ENCODE results near the gene PDE3A. TPM values are rescaled to one million over a fixed set of nuclear protein-coding genes. Genes with fewer than 3 reads are reported as not detected.

The PDE3A gene
- total and polyA plus RNA-seq, 3 donors from 2014 or later, result 1.6 to 4.8 (median 2.7) TPM

- Histone ChIP-seq H3K4me1 (no peaks in the 10 kb centered on the region), H3K4me3 (no peak overlapping the region), H3K36me3 (ENCODE audit: low read depth, missing control alignments) (no peaks in the 10 kb centered on the region), H3K27ac (no peak overlapping the region), H3K9me3 (no peaks in the 10 kb centered on the region), H3K27me3 (no peaks in the 10 kb centered on the region)
- intact Hi-C loops (cut with DNase I; ENCODE audit: low total_unique reads), result no loop called here
- WGBS, 2 donors, result 88 to 90% methylated on average over 3 of the region's 3 CpGs
- DNase-seq, result no peak
- TF ChIP-seq CTCF (IDR thresholded peaks at IDR 0.05), result no peak
Observed at GRCh38 chr12:20507056-20507455, 138.7 kb downstream of the PDE3A start.

- WGBS, 2 donors, result 80 to 81% methylated on average over 4 of the region's 4 CpGs
Observed at GRCh38 chr12:20507711-20508110, 139.4 kb downstream of the PDE3A start.

GRCh38 chr12:20508359-20508758 lies 140.0 kb downstream of the PDE3A start:
- no peaks in the 10 kb centered on the region for H3K27me3 ChIP-seq
- TF ChIP-seq CTCF (IDR thresholded peaks at IDR 0.05), result no peak
- no peak for TF ChIP-seq POLR2A (IDR thresholded peaks at IDR 0.05)

More at GRCh38 chr12:20507711-20508110, 139.4 kb downstream of the PDE3A start:
- no peak for DNase-seq
- Histone ChIP-seq H3K4me3 (no peak overlapping the region), H3K27me3 (no peaks in the 10 kb centered on the region), H3K9me3 (no peaks in the 10 kb centered on the region), H3K4me1 (no peaks in the 10 kb centered on the region), H3K36me3 (ENCODE audit: low read depth, missing control alignments) (no peaks in the 10 kb centered on the region), H3K27ac (no peak overlapping the region)
- no peak for TF ChIP-seq POLR2A (IDR thresholded peaks at IDR 0.05)
- no peak for TF ChIP-seq CTCF (IDR thresholded peaks at IDR 0.05)
- intact Hi-C loops (cut with DNase I; ENCODE audit: low total_unique reads), result no loop called here

GRCh38 chr12:20508962-20509361 lies 140.6 kb downstream of the PDE3A start:
- WGBS, 2 donors, result 95 to 96% methylated on average over 5 of the region's 5 CpGs
- no peaks in the 10 kb centered on the region for H3K36me3 ChIP-seq (ENCODE audit: low read depth, missing control alignments)
- H3K4me1 ChIP-seq, result no peaks in the 10 kb centered on the region
- H3K4me3 ChIP-seq, result no peak overlapping the region
- intact Hi-C loops (cut with DNase I; ENCODE audit: low total_unique reads), result no loop called here
- no peak overlapping the region for H3K27ac ChIP-seq
- H3K9me3 ChIP-seq, result no peaks in the 10 kb centered on the region
- no peaks in the 10 kb centered on the region for H3K27me3 ChIP-seq
- no peak for DNase-seq
- TF ChIP-seq CTCF (IDR thresholded peaks at IDR 0.05) (no peak), POLR2A (IDR thresholded peaks at IDR 0.05) (no peak)

More at GRCh38 chr12:20508359-20508758, 140.0 kb downstream of the PDE3A start:
- H3K9me3 ChIP-seq, result no peaks in the 10 kb centered on the region
- 93% methylated on average over 4 of the region's 4 CpGs for WGBS, 2 donors
- intact Hi-C loops (cut with DNase I; ENCODE audit: low total_unique reads), result no loop called here
- H3K36me3 ChIP-seq (ENCODE audit: low read depth, missing control alignments), result no peaks in the 10 kb centered on the region
- no peak overlapping the region for H3K27ac ChIP-seq
- no peak overlapping the region for H3K4me3 ChIP-seq
- no peak for DNase-seq
- H3K4me1 ChIP-seq, result no peaks in the 10 kb centered on the region

- 81 to 94% methylated on average over 1 of the region's 1 CpG for WGBS, 2 donors
Observed at GRCh38 chr12:20510811-20511210, 142.5 kb downstream of the PDE3A start.

More at GRCh38 chr12:20510811-20511210, 142.5 kb downstream of the PDE3A start:
- no peak for DNase-seq
- no peaks in the 10 kb centered on the region for H3K36me3 ChIP-seq (ENCODE audit: low read depth, missing control alignments)
- no peak overlapping the region for H3K4me3 ChIP-seq
- no peaks in the 10 kb centered on the region for H3K9me3 ChIP-seq
- no peak for TF ChIP-seq CTCF (IDR thresholded peaks at IDR 0.05)
- TF ChIP-seq POLR2A (IDR thresholded peaks at IDR 0.05), result no peak
- intact Hi-C loops (cut with DNase I; ENCODE audit: low total_unique reads), result no loop called here
- no peak overlapping the region for H3K27ac ChIP-seq
- H3K27me3 ChIP-seq, result no peaks in the 10 kb centered on the region
- no peaks in the 10 kb centered on the region for H3K4me1 ChIP-seq
